Peyer's patch (tissue), 4 donors: ENCODE data around the gene STRN.

Source experiments
- POLR2A ChIP-seq, 2 donors: fragments of 450-650 bp; IDR thresholded peaks; one replicate each; pipeline ENCODE4 v1.5.1; 2017; ENCODE audit warnings: antibody characterized with exemption in 2 of 2, mild to moderate bottlenecking in 2 of 2, moderate library complexity in 2 of 2
- TF ChIP-seq, protein P1 (sequence below), 6 experiments: fragments of 450-650 bp in 4 of 6; fragments of 200-600 bp in 2 of 6; sonication (generic) in 1 of 6; IDR thresholded peaks; one replicate each; pipeline ENCODE4 v1.5.1; 2017 to 2019; ENCODE audit warnings: antibody characterized with exemption in 6 of 6, mild to moderate bottlenecking in 3 of 6, moderate library complexity in 1 of 6

DNA sequence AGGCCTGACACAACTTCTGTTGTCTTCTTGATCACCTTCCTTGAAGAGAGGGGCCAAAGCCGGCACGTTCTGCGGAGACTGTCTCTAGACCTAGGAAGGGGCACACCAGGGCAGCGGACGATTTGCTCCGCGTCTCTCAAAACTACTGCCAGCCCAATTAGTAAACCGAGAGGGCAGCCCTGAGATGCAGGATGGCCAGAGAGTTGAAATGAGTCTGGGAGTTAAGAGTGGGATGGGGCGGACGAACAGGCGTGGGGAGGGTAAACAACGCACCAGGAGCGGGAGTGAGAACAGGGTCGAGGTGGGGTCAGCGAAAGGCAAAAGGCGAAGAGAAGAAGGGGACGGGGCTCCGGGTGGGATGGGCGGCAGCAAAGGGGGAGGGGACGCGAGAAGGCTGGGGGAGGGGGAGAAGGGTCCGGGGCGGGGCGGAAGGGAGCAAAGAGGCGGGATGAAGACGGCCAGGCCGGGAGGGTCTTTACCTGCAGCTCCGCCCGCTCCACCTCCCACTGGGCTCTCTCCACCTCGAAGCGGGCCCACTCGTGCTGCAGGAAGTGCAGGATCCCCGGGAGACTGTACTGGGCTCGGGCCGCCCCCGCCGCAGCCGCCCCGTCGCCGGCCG lies 476 bp downstream of the STRN start:
- TF ChIP-seq, protein P1, sequence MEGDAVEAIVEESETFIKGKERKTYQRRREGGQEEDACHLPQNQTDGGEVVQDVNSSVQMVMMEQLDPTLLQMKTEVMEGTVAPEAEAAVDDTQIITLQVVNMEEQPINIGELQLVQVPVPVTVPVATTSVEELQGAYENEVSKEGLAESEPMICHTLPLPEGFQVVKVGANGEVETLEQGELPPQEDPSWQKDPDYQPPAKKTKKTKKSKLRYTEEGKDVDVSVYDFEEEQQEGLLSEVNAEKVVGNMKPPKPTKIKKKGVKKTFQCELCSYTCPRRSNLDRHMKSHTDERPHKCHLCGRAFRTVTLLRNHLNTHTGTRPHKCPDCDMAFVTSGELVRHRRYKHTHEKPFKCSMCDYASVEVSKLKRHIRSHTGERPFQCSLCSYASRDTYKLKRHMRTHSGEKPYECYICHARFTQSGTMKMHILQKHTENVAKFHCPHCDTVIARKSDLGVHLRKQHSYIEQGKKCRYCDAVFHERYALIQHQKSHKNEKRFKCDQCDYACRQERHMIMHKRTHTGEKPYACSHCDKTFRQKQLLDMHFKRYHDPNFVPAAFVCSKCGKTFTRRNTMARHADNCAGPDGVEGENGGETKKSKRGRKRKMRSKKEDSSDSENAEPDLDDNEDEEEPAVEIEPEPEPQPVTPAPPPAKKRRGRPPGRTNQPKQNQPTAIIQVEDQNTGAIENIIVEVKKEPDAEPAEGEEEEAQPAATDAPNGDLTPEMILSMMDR (IDR thresholded peaks at IDR 0.05), result no peak
- TF ChIP-seq POLR2A (IDR thresholded peaks at IDR 0.05), result no peak
